Cardiac fibroblast (primary cell): ENCODE measurements around the gene MVB12B.

ENCODE experiments used
- DNase-seq, 2 donors: peaks; one replicate each; pipeline versions ENCODE4 v3.0.0 to v3.0.0-alpha.2; 2010; ENCODE audit warnings: low read depth in 2 of 2
- H3K4me3 ChIP-seq, 2 donors: replicated peaks in 1 of 2; 1 replicate in 1 of 2; 2 replicates in 1 of 2; pipeline ENCODE4 v1.5.1; 2011; ENCODE audit warnings: low read depth in 2 of 2, low read length in 2 of 2, mild to moderate bottlenecking in 2 of 2, moderate library complexity in 1 of 2
- CTCF ChIP-seq: IDR thresholded peaks from one replicate; pipeline ENCODE4 v1.5.1; 2011; ENCODE audit warnings: low read depth, mild to moderate bottlenecking, low read length, inconsistent platforms

The MVB12B gene

GRCh38 chr9:126407114-126407870 is 80.7 kb downstream of the MVB12B start:
- no peak for TF ChIP-seq CTCF
- H3K4me3 ChIP-seq, result no peak overlapping the region
- DNase-seq, result peak; percentile 19 to 39

GRCh38 chr9:126408004-126408403 is 81.4 kb downstream of the MVB12B start:
- no peak for TF ChIP-seq CTCF
- DNase-seq, result no peak

GRCh38 chr9:126410229-126410628 is 83.6 kb downstream of the MVB12B start:
- no peak for TF ChIP-seq CTCF
- DNase-seq, result no peak
- no peak overlapping the region for H3K4me3 ChIP-seq

More at GRCh38 chr9:126408004-126408403, 81.4 kb downstream of the MVB12B start:
- no peak overlapping the region for H3K4me3 ChIP-seq

- no peak for DNase-seq
- no peak overlapping the region for H3K4me3 ChIP-seq
- TF ChIP-seq CTCF, result no peak
Measured at GRCh38 chr9:126411225-126411947, 84.8 kb downstream of the MVB12B start.

- no peak overlapping the region for H3K4me3 ChIP-seq
- no peak for TF ChIP-seq CTCF
- no peak for DNase-seq
Measured at GRCh38 chr9:126411948-126412284, 85.3 kb downstream of the MVB12B start.

GRCh38 chr9:126412905-126413304 is 86.3 kb downstream of the MVB12B start:
- no peak for TF ChIP-seq CTCF
- DNase-seq, result no peak
- no peak overlapping the region for H3K4me3 ChIP-seq
